ENCODE measurements around the gene LYPD5.
"Not testable (repeated sequence)": the region's sequence is repeated elsewhere in the genome, so short reads cannot be mapped to it uniquely, and the experiment has no call there.

Gene LYPD5

DNA sequence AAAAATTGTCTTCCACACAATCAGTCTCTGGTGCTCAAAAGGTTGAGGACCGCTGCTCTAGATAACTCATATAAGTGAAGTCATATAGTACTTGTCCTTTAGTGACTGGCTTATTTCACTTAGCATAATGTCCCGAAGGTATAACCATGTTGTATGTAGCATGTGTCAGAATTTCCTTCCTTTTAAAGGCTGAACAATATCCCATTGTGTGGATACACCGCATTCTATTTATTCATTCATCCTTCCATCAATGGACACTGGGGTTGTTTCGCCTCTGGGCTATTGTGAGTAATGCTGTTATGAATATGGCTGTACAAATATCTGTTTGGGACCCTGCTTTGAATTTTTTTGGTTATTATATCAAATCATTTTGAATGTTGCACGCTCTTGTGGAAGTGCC, 4.6 kb upstream of the LYPD5 start:
- no peak for DNase-seq (ENCODE audit: low read depth in 2 of 3, low spot score in 1 of 3)

DNA sequence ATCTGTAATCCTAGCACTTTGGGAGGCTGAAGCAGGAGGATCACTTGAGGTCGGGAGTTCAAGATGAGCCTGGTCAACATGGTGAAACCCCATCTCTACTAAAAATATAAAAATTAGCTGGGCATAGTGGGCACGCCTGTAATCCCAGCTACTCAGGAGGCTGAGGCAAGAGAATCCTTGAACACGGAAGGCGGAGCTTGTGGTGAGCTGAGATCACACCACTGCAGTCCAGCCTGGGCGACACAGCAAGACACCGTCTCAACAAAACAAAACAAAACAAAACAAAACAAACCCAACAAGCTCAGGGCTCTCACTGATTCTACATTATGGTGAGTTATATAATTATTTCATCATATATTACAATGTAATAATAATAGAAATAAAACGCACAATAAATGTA, 4.2 kb upstream of the LYPD5 start:
- DNase-seq (ENCODE audit: low read depth in 2 of 3, low spot score in 1 of 3): not testable (repeated sequence)

DNA sequence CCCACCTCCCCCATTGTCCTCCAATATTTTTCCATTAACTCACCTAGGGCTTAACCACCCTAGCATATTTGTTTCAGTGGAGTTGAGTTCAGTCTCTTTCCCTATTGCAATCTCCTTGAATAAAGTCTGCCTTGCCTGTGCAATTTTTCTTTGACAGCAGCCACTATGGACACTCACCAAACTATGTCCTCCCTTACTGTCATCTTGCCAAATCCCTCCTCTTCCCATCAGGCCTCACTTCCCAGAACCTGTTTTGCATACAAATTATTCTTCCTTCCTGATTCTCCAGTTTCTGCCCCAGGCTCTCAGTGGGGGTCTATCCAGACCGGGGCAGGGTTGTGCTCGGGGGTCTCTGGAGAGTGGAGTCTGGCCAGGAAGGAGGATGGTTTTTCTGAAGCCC, 2.2 kb upstream of the LYPD5 start:
- no peak for DNase-seq (ENCODE audit: low read depth in 2 of 3, low spot score in 1 of 3)

DNA sequence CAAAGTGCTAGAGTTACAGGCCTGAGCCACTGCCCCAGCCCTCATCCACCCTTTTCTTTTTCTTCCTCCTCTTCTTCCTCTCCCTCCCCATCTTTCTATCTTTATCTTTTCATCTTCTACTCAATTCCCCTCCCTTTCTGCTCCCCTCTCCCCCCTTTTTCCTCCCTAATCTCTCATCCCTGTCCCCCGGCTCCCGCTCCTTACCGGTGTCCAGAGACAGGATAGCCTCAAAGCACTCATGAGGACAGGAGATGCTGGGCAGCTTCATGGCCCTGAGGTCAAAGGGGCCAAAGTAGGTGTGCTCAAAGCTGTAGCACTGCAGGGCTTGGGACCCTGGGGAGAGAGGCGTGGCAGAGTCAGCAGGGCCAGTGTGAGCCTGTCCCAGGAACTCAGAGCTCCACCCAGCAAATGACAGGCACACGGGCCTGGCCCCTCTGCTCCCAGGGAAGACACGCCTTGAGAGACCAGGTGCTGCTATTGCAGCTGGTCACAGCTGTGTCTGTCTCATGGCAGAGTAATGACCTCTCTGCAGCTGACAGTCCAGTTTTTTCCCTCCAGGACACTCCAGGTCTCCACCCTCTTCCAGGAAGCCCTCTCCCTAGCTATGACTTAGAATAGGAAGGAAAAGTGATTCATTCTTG, 2.6 kb downstream of the LYPD5 start:
- DNase-seq (ENCODE audit: low read depth in 2 of 3, low spot score in 1 of 3): no peak

DNA sequence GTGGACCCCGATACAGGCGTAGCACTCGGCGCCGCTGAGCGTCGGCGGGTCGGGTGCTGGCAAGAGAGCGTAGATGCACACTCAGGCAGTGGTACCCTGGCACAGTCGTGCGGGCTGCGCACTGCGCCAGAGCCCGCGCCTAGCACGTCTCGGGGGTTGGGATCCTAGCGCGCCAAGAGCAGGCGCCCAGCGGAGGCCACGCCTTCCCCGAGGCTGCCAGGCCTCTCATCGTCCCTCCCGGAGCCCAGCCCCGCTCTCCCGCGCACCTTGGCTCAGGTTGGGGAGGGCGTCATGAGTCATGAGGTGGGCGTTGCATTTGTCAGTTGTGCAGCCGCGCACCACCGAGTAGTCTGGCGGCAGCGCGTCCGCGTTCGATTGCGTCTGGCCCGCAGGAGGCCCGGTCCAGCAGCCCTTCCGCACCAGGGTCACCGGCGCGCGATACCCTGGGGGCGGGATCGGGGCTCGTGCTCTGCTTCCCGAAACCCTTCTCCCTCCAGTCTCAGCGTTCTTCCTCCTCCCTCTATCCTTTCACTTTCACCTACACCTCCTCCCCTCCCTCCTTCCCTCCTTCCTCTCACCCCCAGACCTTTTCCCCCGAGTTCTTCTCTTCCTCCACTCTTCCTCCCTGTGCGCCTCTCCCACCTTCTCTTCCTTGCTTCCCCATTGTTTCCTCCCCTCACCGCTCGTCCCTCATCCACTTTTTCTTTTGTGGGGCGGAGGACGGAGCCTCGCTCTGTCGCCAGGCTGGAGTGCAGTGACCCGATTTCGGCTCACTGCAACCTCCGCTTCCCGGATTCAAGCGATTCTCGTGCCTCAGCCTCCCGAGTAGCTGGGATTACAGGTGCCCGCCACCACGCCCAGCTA, 3.5 kb downstream of the LYPD5 start:
- peak in 1 of 3 donors; percentile 42 for DNase-seq (ENCODE audit: low read depth in 2 of 3, low spot score in 1 of 3)

DNA sequence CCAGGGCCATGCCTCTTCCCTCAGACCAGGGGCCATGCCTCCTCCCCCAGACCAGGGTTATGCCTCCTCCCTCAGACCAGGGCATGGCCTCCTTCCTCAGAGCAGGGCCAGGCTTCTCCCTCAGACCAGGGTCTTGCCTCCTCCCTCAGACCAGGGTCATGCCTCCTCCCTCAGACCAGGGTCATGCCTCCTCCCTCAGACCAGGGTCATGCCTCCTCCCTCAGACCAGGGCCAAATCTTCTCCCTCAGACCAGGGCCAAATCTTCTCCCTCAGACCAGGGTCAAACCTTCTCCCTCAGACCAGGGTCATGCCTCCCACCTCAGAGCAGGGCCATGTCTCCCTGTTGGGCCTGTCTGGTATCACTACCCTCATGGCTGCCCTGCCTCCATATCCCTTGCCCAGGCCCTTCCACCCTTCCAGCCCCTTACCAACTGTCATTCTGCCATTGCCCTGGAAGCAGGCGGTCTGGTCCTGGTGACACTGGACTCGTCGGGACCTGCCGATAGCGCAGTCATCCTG, 4.2 kb downstream of the LYPD5 start:
- no peak for DNase-seq (ENCODE audit: low read depth in 2 of 3, low spot score in 1 of 3)

DNA sequence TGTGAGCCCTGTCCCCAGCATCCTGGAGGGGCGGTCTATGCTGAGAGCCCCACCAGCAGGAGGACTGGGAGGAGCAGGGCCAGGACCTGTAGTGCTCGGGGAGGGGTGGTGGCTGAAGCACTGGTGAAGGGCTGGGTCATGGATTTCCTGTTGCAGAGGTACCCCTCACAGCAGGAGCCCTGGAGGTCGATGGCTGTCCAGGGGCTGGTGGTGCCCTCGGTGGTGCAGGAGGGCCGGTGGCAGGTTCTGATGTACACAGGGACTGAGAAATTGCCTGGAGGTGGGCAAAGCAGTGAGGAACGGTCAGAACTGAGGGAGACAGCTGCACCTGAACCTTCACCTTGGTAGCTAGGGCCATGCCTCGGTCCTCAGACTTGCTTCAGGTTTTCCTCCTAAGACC, 4.7 kb downstream of the LYPD5 start:
- no peak for DNase-seq (ENCODE audit: low read depth in 2 of 3, low spot score in 1 of 3)

DNA sequence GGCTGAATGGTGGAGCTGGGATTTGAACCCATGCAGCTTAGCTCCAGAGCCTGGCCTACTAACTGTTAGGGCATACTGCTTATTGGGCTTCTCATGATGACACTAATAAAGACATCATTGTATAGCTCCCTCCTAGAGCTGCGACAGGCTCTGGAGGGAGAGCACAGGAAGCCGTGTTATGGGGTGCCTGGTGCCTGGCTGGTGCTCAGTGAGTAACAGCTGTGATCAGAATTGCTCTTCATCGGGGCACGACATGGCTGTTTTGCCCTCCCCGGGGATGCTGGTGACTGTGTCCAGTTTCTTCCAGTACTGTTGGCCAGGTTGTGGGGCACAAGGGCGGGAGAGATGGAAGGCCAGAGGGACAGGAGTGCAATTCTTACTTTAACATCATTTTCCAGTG, 5.1 kb downstream of the LYPD5 start:
- no peak for DNase-seq (ENCODE audit: low read depth in 2 of 3, low spot score in 1 of 3)

DNA sequence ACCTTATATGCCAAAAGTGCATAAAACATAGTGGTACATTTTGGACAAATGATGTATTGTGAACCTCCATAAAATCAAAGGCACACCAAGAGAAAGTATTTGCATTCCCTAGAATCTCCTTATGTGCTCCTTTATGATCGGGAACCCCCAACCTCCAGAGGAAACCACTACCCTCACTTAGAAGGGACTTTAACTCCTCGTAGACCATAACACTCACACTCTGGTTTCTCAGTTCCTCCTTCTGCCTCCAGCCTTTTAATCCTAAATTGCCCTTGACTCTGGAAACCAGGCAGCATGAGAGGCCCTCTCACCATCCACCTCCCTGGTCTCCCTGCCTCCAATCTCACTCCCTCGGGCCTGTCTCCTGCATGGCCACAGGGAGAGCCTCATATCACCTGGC, 11.7 kb downstream of the LYPD5 start:
- DNase-seq (ENCODE audit: low read depth in 2 of 3, low spot score in 1 of 3): no peak

DNA sequence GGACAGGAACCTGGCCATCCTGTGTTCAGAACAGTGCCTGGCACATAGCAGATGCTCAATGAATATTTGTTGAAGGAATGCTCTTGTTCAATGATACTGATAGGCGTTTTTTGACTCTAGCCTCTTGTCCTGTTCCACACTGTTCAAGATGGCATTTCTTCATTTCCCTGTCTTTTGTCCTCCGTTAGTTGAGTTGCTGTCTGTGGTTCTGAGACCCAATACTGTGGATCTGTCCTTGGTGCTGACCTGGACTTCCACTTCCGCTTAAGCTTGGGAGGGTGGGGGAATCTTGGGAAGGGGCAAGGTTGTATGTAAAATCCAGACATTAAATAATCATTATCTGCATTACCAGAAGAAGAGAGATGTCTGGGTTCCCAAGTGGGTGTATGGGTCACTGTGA, 13.2 kb downstream of the LYPD5 start:
- no peak for DNase-seq (ENCODE audit: low read depth in 2 of 3, low spot score in 1 of 3)

DNA sequence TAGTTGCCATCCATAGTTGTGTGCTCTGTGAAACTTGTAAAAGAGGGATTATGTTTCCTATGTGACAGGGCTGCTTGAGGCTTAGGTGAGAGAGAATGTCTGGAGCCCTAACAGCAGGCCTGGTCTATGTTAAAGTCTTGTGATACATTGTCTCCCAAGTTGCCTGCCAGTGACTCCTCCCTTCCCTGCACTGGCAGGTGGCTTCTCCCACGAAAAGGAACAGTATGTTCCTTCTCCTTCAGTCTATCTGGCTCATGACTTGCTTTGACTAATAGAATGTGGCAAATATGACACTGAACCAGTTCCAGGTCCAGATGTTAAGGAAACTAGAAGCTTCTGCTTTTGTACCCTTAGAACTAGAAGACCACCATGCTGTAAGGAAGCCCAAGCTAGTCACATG, 15.6 kb downstream of the LYPD5 start:
- DNase-seq (ENCODE audit: low read depth in 2 of 3, low spot score in 1 of 3): no peak

DNA sequence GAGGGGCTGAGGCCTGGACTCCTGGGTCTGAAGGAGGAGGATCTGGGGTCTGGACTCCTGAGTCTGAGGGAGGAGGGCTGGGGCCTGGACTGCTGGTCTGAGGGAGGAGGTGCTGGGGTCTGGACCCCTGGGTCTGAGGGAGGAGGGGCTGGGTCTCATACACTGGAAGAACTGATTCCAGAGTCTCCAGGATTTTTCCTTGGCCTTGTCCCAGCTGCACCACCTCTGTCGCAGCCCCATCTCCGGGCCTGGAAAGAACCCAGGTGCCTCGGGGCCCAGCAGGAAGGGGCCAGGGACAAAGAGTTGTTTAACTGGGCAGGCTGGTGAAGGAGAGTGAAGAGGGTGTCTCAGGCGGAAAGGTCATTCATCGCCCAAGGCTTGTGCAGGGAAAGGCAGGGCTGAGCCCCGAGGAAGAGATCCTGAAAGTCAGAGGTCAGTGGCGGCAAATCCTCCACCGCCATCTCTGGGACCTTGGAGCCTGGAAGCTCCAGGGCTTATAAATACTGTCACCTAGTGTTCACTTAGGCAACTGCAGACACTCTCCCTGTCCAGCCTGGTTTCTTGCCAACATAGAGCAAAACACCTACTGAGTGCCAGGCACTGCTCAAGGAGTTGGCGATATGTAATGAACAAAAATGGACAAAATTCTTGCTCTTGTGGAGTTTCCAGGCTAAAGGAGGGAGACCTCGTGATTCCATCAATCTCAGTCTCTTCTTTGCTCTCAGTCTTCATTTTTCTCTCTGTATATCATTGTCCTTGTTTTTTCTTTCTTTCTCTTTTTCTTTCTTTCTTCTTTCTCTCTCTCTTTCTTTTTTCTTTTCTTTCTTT, 17.1 kb downstream of the LYPD5 start:
- DNase-seq (ENCODE audit: low read depth in 2 of 3, low spot score in 1 of 3): no peak

DNA sequence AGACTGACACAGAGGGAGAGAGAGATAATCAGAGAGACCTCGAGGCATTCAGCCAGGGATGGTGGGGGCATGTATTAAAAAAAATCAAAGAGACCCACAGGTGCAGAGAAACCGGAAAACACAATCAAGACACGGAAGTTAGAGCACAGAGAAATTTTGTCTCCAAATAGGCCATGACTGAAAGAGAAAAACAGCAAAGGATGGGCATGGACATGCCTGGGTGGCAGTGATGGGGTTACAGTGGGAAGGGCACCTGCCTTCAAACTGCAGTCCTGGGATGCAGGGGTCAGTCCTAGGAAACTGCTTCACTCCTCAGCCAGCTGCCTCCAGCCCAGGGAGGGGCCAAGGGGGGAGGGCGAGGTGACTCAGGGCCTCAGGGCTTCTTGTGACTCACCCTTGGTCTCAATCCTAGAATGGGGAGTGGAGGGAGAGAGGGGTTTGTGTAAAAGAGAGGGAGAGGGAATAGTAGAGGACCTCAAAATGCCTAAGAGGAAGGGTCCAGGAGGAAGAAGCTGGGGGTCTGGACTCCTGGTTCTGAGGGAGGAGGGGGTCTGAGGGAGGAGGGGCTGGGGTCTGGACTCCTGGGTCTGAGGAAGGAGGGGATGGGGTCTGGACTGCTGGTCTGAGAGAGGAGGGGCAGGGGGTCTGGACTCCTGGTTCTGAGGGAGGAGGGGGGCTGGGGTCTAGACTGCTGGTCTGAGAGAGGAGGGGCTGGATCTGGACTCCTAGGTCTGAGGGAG, 17.8 kb downstream of the LYPD5 start:
- DNase-seq (ENCODE audit: low read depth in 2 of 3, low spot score in 1 of 3): peak in 2 of 3 donors; percentile 43 to 62

DNA sequence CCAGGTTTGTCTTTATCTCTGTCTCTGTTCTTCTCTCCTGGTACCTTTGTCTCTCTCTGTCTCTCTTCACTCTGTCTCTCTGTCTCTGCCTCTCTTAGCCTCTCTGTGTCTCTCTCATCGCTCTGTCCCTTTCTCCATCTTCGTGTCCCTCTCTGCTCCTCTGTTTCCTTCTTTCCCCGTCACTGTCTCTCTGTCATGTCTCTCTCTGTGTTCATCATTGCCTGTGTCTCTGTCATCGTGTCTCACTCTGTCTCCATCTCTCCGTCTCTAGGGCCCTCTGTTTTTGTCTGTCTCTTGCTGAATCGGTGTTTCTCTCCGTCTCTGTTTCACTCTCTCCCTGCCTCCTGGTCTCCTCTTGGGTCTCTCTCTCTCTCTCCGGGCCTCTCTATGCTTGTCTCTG, 18.6 kb downstream of the LYPD5 start:
- DNase-seq (ENCODE audit: low read depth in 2 of 3, low spot score in 1 of 3): no peak

DNA sequence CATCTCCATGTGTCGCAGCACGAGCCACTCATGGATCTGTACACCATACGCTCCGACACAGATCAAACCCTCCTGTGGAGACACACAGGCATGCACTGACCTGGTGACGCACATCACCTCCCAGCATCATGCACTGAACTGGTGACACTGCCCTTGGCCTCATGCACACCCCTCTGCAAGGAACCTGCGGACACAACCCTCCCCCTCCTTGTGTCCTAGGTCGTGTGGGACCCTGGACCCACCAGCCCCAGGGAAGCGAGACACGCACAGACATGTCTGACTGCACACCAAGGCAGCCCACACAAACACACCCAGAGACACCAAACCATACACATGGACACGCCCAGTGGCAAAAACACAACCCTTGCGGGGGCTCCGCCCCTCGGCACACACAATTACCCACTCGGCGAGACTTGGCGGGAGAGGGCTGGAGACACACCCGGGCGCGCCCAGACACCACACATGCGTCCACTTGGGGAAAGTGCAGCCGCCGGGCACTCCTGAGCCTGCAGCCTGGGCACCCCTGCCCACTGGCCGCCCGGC, 19.5 kb downstream of the LYPD5 start:
- no peak for DNase-seq (ENCODE audit: low read depth in 2 of 3, low spot score in 1 of 3)

DNA sequence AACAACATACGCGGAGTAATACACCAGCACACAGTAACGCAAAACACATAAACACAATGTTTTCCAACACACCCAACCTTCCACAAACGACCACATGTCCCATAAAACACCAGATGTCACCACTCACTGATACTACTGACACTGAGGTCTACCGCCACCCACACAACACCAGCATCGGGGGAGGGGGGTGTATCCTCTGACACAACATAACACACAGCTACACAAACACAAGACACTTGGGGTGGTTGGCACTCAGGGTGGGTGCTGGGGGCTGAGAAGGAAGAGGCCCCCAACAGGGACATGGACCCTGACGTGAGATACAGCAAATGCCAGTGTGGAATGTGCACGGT, 20.0 kb downstream of the LYPD5 start:
- no peak for DNase-seq (ENCODE audit: low read depth in 2 of 3, low spot score in 1 of 3)

DNA sequence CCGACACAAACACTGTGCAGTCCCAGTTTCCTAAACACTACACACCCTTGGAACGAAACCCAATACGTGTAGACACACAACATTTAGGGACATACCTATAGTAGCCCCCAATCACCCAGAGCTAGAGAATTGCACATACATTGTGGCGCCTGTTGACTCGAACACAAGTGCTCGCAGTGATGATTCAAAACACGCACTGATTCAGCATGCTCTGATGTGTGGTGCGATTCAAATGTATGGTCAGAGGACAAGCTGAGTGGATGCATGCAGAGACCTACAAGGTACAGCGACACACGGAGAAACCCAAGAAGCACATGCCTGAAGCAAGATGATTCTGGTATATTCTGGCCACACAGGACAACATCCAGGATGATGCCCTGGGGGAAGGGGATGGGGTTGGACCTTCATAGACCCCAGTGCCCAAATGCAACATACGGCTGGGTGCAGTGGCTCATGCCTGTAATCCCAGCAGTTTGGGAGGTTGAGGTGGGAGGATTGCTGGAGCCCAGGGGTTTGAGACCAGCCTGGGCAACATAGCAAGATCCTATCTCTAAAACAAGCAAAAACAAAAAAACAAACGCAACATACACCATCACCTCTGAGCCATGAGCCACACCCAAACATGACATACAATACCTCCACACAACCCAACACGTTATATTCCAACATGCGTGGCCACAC, 20.5 kb downstream of the LYPD5 start:
- DNase-seq (ENCODE audit: low read depth in 2 of 3, low spot score in 1 of 3): no peak

DNA sequence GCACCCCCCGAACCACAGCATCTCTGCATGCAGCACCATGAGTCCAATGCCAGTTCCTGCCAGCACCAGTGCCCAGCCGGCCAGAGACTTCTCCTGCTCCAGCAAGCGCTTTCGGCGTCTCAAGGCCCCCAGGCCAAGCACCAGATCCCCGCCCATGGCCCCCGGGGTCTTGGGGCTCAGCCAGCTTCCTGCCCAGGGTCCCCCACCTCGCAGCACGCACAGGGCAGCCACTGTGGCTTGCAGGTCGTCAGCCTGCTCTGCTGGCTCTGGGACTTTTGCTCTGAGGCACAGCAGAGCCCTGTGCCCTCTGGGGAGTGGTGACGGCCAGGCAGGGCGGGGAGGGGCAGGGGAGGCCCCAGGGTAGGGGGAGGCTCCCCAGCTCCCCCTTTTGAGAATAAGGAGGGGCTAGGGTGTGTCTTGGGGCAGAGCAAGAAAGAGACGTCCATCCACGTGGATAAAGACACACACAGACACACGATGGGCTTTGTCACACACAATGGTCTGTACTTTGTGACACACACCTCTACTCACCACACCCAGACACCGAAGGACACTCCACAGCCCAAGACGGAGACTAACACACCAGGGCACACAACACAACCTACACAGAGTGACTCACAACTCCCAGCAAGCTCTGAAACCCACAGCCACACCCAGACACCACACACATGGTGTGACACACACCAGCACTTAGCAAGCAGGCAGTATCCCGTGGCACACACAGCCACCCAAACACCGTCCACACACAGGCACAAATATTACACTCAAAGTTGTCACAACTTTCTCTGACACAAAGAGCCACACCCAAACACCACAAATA, 21.3 kb downstream of the LYPD5 start, which contains the start of gene KCNN4:
KCNN4 (minus strand) TSS at position 268 of the 820 bp plus-strand sequence; CDS start at position 156, 112 bp downstream.
- peak; percentile 70 to 76 (median 71) for DNase-seq (ENCODE audit: low read depth in 2 of 3, low spot score in 1 of 3)

DNA sequence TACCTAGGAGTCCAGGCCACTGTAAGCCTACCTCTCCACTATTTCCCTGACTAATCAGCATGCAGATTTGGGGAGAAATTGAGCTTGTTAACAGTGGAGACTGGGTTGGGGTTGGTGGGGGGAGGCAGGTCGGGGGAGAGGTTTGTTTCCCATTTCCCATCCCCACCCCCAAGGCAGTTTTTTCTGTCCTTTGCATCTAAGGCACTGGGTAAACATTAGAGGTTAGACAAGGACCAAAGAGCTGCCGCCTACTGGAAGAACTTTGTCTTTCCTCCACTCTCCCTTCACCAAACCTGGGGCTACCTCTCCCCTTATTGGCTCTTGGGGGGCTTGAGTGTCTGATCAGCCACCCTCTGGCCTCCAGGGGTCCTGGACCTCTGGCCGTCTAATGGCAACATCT, 22.4 kb downstream of the LYPD5 start:
- no peak for DNase-seq (ENCODE audit: low read depth in 2 of 3, low spot score in 1 of 3)
